Measurements from ENCODE around the gene DYNC1H1. TPM values are rescaled to one million over a fixed set of nuclear protein-coding genes. Genes with fewer than 3 reads are reported as not detected.
"Not testable (repeated sequence)": the region's sequence is repeated elsewhere in the genome, so short reads cannot be mapped to it uniquely, and the experiment has no call there.

Gene DYNC1H1
- total RNA-seq, 1 donor from 2014 or later: 432 TPM

DNA sequence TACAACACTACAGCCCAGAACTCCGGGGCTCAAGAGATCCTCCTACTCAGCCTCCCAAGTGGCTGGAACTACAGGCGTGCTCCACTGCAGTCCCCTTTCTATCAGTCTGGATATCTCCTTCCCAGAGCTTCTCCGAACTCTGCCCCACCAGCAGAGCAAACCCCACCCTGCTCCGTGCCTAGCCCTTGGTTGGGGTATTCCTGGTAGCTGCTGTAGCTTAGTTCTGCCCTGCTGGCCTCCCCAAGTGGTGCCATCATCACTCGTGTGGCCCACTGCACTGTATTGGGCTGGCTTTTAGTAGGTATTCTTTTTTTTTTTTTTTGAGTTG, 113.0 kb downstream of the DYNC1H1 start:
- DNase-seq (no peak), ATAC-seq (peak; percentile 15)
- H3K4me3 ChIP-seq: no peak overlapping the region
- TF ChIP-seq, protein P1, sequence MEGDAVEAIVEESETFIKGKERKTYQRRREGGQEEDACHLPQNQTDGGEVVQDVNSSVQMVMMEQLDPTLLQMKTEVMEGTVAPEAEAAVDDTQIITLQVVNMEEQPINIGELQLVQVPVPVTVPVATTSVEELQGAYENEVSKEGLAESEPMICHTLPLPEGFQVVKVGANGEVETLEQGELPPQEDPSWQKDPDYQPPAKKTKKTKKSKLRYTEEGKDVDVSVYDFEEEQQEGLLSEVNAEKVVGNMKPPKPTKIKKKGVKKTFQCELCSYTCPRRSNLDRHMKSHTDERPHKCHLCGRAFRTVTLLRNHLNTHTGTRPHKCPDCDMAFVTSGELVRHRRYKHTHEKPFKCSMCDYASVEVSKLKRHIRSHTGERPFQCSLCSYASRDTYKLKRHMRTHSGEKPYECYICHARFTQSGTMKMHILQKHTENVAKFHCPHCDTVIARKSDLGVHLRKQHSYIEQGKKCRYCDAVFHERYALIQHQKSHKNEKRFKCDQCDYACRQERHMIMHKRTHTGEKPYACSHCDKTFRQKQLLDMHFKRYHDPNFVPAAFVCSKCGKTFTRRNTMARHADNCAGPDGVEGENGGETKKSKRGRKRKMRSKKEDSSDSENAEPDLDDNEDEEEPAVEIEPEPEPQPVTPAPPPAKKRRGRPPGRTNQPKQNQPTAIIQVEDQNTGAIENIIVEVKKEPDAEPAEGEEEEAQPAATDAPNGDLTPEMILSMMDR (IDR thresholded peaks at IDR 0.05): no peak
- intact Hi-C loops (cut with DNase I): no loop called here
- H3K9me3 ChIP-seq: no peaks in the 10 kb centered on the region
- no peak overlapping the region for H3K27ac ChIP-seq
- H3K36me3 ChIP-seq: peaks cover 42% of the 10 kb centered on the region
- peaks cover 3% of the 10 kb centered on the region for H3K4me1 ChIP-seq
- no peaks in the 10 kb centered on the region for H3K27me3 ChIP-seq

DNA sequence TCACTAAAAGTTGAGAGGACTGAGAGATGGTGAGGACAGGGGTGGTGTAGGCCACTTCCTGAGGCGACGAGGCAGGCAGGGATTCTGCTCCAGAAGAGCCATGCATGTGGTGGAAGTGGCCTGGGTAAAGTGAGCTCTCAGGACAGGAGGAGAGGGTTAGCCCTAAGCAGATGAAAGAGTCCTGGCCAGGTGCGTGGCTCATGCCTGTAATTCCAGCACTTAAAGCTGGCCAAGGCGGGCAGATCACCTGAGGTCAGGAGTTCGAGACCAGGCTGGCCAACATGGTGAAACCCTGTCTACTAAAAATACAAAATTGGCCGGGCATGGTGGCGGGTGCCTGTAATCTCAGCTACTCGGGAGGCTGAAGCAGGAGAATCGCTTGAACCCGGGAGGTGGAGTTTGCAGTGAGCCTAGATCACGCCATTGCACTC, 114.0 kb downstream of the DYNC1H1 start:
- H3K4me3 ChIP-seq; H3K9me3 ChIP-seq; ATAC-seq; DNase-seq; H3K27ac ChIP-seq; intact Hi-C loops (cut with DNase I); H3K27me3 ChIP-seq: not testable (repeated sequence)
- peaks cover 52% of the 10 kb centered on the region for H3K36me3 ChIP-seq
- peaks cover 13% of the 10 kb centered on the region for H3K4me1 ChIP-seq

DNA sequence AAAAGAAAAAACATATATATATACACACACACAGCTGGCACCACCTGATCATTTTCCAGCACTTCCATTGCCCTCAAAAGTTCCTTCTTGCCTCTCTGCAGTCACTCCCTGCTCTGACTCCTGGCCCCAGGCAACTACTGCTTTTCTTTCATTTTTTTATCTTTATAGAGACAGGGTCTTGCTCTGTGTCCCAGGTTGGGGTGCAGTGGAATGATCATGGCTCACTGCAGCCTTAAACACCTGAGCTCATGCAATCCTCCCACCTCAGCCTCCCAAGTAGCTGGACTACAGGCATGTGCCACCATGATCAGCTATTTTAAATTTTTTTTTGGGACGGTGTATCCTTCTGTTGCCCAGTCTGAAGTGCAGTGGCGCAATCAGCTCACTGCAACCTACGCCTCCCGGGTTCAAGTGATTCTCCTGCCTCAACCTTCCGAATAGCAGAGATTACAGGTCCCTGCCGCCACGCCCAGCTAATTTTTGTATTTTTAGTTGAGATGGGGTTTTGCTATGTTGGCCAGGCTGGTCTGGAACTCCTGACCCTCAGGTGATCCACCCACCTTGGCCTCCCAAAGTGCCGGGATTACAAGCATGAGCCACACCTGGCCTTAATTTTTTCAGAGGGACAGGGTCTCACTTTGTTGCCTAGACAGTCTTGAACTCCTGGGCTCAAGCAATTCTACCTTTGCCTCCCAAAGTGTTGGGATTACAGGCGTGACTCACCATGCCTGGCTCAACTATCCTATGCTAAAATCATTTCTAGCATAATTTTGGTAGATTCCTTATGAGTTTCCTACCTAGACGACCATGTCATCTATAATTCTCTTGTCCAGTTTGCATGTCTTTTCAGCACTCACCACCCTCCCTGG, 114.7 kb downstream of the DYNC1H1 start:
- intact Hi-C loops (cut with DNase I): no loop called here
- TF ChIP-seq, protein P1 (IDR thresholded peaks at IDR 0.05): no peak
- DNase-seq: no peak
- no peaks in the 10 kb centered on the region for H3K27me3 ChIP-seq
- no peak for ATAC-seq
- H3K4me3 ChIP-seq: no peak overlapping the region
- peaks cover 16% of the 10 kb centered on the region for H3K4me1 ChIP-seq
- H3K9me3 ChIP-seq: no peaks in the 10 kb centered on the region
- H3K27ac ChIP-seq: no peak overlapping the region
- H3K36me3 ChIP-seq: peaks cover 59% of the 10 kb centered on the region

DNA sequence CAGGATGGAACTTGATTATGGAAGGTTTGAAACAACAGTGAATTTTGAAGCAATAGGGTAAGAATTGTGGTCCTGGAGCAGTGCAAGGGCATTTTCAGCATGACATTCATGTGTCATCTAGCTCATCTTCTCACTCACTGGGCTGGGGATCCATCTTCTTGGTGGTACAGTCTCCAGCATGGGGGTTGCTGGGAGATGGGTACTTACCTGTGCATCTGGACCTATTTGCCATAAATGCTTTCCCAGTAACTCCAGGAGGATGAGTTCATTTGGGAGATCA, 115.3 kb downstream of the DYNC1H1 start:
- ATAC-seq (no peak), DNase-seq (no peak)
- Histone ChIP-seq H3K4me3 (no peak overlapping the region), H3K4me1 (peaks cover 22% of the 10 kb centered on the region), H3K36me3 (peaks cover 65% of the 10 kb centered on the region), H3K27me3 (no peaks in the 10 kb centered on the region), H3K27ac (no peak overlapping the region), H3K9me3 (no peaks in the 10 kb centered on the region)
- TF ChIP-seq, protein P1 (IDR thresholded peaks at IDR 0.05): no peak
- intact Hi-C loops (cut with DNase I): no loop called here

DNA sequence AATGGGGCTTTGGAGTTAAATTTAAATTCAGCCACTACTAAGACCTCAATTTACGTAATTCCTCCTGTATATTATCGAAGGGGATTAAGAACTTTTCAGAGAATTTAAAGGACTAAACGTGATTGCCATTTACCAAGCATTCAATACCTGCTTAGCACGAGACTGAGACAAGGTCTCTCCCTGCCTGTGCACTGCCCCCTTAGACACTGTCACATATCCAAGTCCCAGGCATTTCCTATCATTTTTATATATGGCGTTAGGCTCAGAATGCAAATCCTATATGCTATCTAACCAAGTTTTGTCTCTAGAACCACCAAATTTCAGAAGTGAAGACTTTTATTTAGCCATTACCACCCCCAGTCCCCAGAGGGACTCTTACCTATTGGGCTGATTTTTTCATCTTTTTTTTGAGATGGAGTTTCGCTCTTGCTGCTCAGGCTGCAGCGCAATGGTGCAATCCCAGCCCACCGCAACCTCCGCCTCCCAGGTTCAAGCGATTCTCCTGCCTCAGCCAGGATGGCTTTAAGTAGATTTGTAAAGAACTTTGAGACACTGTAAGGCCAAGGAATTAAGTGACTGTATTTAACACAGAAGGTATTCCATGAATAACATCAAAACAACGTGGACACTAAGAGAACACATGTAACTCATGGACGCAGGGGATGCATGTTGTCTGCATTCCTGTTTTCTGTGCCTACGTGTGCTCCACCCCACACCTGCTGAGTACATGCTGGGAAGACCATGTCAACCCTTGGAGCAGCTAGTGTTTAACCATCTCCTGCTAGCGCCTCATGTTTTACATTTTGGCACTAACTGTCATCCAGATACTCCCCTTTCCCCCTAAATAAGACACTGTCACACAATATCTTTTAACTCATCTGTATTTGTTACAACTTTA, 116.1 kb downstream of the DYNC1H1 start:
- no peaks in the 10 kb centered on the region for H3K27me3 ChIP-seq

More for the DNA sequence above, 116.1 kb downstream of the DYNC1H1 start:
- Histone ChIP-seq H3K27ac (no peak overlapping the region), H3K36me3 (peaks cover 72% of the 10 kb centered on the region), H3K4me1 (peaks cover 24% of the 10 kb centered on the region), H3K9me3 (no peaks in the 10 kb centered on the region), H3K4me3 (no peak overlapping the region)
- ATAC-seq (no peak), DNase-seq (no peak)
- TF ChIP-seq, protein P1 (IDR thresholded peaks at IDR 0.05): no peak
- intact Hi-C loops (cut with DNase I): no loop called here

Measured in upper lobe of right lung (tissue), 1 donor.